HEK293 (cell line): Measurements from ENCODE around the gene TMEM100.

ENCODE experiments used
- GLIS2 ChIP-seq: fragments of 450-650 bp; formaldehyde crosslinking; IDR thresholded peaks from 2 replicates; pipeline ENCODE4 v1.5.1; 2016; ENCODE audit warnings: missing biosample characterization, missing genetic modification characterization
- KLF1 ChIP-seq: fragments of 450-650 bp; formaldehyde crosslinking; IDR thresholded peaks from 2 replicates; pipeline ENCODE4 v1.5.1; 2016; ENCODE audit warnings: missing biosample characterization, missing genetic modification characterization
- KLF10 ChIP-seq: fragments of 450-650 bp; IDR thresholded peaks from 2 replicates; pipeline ENCODE4 v1.5.1; 2018; ENCODE audit warnings: missing biosample characterization, mild to moderate bottlenecking, missing genetic modification characterization
- KLF16 ChIP-seq: fragments of 450-650 bp; formaldehyde crosslinking; IDR thresholded peaks from 2 replicates; pipeline ENCODE4 v1.5.1; 2017; ENCODE audit warnings: missing biosample characterization, missing genetic modification characterization
- KLF8 ChIP-seq: fragments of 450-650 bp; formaldehyde crosslinking; IDR thresholded peaks from 2 replicates; pipeline ENCODE4 v1.5.1; 2016; ENCODE audit warnings: missing biosample characterization, missing genetic modification characterization
- KLF9 ChIP-seq: fragments of 450-650 bp; formaldehyde crosslinking; IDR thresholded peaks from 2 replicates; pipeline ENCODE4 v1.5.1; 2016; ENCODE audit warnings: missing biosample characterization, missing genetic modification characterization, low read depth
- SP3 ChIP-seq: fragments of 450-650 bp; formaldehyde crosslinking; IDR thresholded peaks from 2 replicates; pipeline ENCODE4 v1.5.1; 2016; ENCODE audit warnings: missing biosample characterization, missing genetic modification characterization
- ZBTB17 ChIP-seq: fragments of 450-650 bp; formaldehyde crosslinking; IDR thresholded peaks from 2 replicates; pipeline ENCODE4 v1.5.1; 2016; ENCODE audit warnings: missing biosample characterization, missing genetic modification characterization
- ZBTB20 ChIP-seq: fragments of 450-650 bp; formaldehyde crosslinking; IDR thresholded peaks from 2 replicates; pipeline ENCODE4 v1.5.1; 2016; ENCODE audit warnings: missing biosample characterization, missing genetic modification characterization
- ZBTB48 ChIP-seq: fragments of 450-650 bp; formaldehyde crosslinking; IDR thresholded peaks from 2 replicates; pipeline ENCODE4 v1.5.1; 2016; ENCODE audit warnings: missing biosample characterization, missing genetic modification characterization
- ZBTB7A ChIP-seq: fragments of 450-650 bp; formaldehyde crosslinking; IDR thresholded peaks from 2 replicates; pipeline ENCODE4 v1.5.1; 2016; ENCODE audit warnings: low read depth, missing biosample characterization, missing genetic modification characterization
- ZIC2 ChIP-seq: fragments of 450-650 bp; formaldehyde crosslinking; IDR thresholded peaks from 2 replicates; pipeline ENCODE4 v1.5.1; 2016; ENCODE audit warnings: missing biosample characterization, missing genetic modification characterization
- ZNF112 ChIP-seq: fragments of 450-650 bp; formaldehyde crosslinking; IDR thresholded peaks from 2 replicates; pipeline ENCODE4 v1.5.0; 2017; ENCODE audit warnings: missing biosample characterization, missing genetic modification characterization
- ZNF2 ChIP-seq: fragments of 450-650 bp; formaldehyde crosslinking; IDR thresholded peaks from 2 replicates; pipeline ENCODE4 v1.5.1; 2016; ENCODE audit warnings: missing biosample characterization, missing genetic modification characterization
- ZNF24 ChIP-seq: fragments of 450-650 bp; formaldehyde crosslinking; IDR thresholded peaks from 2 replicates; pipeline ENCODE4 v1.5.1; 2016; ENCODE audit warnings: missing biosample characterization, missing genetic modification characterization
- ZNF366 ChIP-seq: fragments of 450-650 bp; formaldehyde crosslinking; conservative IDR thresholded peaks from 2 replicates; pipeline ENCODE4 v1.5.1; 2016; ENCODE audit warnings: missing biosample characterization, missing genetic modification characterization
- ZNF394 ChIP-seq: fragments of 450-650 bp; formaldehyde crosslinking; IDR thresholded peaks from 2 replicates; pipeline ENCODE4 v1.5.1; 2016; ENCODE audit warnings: missing biosample characterization, missing genetic modification characterization, mild to moderate bottlenecking, moderate library complexity, borderline replicate concordance
- ZNF473 ChIP-seq: fragments of 450-650 bp; formaldehyde crosslinking; IDR thresholded peaks from 2 replicates; pipeline ENCODE4 v1.5.1; 2017; ENCODE audit warnings: missing biosample characterization, missing genetic modification characterization
- ZNF747 ChIP-seq: fragments of 450-650 bp; formaldehyde crosslinking; IDR thresholded peaks from 2 replicates; pipeline ENCODE4 v1.5.1; 2016; ENCODE audit warnings: missing biosample characterization, missing genetic modification characterization
- ZNF768 ChIP-seq: fragments of 450-650 bp; formaldehyde crosslinking; IDR thresholded peaks from 2 replicates; pipeline ENCODE4 v1.5.1; 2018; ENCODE audit warnings: missing biosample characterization, mild to moderate bottlenecking, missing genetic modification characterization
- ZNF791 ChIP-seq: fragments of 450-650 bp; formaldehyde crosslinking; IDR thresholded peaks from 2 replicates; pipeline ENCODE4 v1.5.1; 2016; ENCODE audit warnings: missing biosample characterization, missing genetic modification characterization
- ZNF843 ChIP-seq: fragments of 450-650 bp; formaldehyde crosslinking; IDR thresholded peaks from 2 replicates; pipeline ENCODE4 v1.5.1; 2016; ENCODE audit warnings: missing biosample characterization, missing genetic modification characterization
- ZSCAN30 ChIP-seq: fragments of 450-650 bp; IDR thresholded peaks from 2 replicates; pipeline ENCODE4 v1.5.1; 2018; ENCODE audit warnings: missing biosample characterization, mild to moderate bottlenecking, missing genetic modification characterization, moderate library complexity
- TF ChIP-seq, protein P1 (sequence below): fragments of 450-650 bp; formaldehyde crosslinking; IDR thresholded peaks from 2 replicates; pipeline ENCODE4 v1.5.1; 2017; ENCODE audit warnings: missing biosample characterization, missing genetic modification characterization
- TF ChIP-seq, protein P2 (sequence below): fragments of 450-650 bp; formaldehyde crosslinking; IDR thresholded peaks from 2 replicates; pipeline ENCODE4 v1.5.1; 2016; ENCODE audit warnings: missing biosample characterization, missing genetic modification characterization
- TF ChIP-seq, protein P3 (sequence below): fragments of 450-650 bp; formaldehyde crosslinking; conservative IDR thresholded peaks from 2 replicates; pipeline ENCODE4 v1.5.1; 2016; ENCODE audit warnings: low read depth, missing biosample characterization, missing genetic modification characterization
- TF ChIP-seq, protein P4 (sequence below): fragments of 450-650 bp; formaldehyde crosslinking; IDR thresholded peaks from 2 replicates; pipeline ENCODE4 v1.5.1; 2016; ENCODE audit warnings: missing biosample characterization, missing genetic modification characterization
- TF ChIP-seq, protein P5 (sequence below): fragments of 450-650 bp; formaldehyde crosslinking; optimal IDR thresholded peaks from 2 replicates; pipeline ENCODE3; 2016; ENCODE audit warnings: missing biosample characterization, mild to moderate bottlenecking, missing genetic modification characterization

TMEM100 gene

DNA sequence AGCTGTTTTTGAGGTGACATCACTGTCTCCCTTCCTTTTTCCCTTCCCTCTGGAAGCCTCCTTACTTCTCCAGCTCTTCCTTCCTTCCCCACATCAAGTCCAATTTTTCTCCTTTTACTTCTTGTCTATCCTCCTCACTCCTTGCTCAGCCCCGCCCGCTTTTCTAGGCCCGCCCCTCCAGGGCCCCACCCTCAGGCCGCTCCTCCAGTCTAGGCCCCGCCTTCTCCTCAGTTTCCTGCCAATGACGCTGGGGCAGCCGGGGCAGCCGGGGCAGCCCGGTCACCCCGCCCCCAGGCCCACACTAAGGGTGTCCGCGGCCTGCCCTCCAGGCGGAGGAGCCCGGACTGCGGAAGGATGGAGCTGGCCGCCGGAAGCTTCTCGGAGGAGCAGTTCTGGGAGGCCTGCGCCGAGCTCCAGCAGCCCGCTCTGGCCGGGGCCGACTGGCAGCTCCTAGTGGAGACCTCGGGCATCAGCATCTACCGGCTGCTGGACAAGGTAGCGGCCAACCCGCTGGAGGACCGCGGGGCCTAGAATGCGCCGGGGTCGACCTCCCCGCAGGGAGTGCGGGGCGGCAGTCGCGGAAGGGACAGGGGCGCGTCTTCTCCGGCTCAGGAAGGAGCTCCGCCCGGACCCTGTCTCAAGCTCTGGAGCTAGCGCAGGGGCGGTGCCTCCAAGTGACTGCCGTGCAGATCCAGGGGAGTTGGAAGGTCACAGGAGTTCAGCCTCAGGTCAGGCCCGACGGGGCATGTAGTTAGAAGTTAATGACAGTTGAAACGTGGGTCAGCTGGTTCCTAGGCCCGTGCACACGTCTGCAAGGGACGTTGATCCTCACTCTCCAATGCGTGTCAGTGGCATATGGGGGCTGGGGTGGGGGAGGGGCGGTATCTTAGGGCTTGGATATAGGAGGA is 28.3 kb upstream of the TMEM100 start, which contains the start of gene PCTP (continued):
- TF ChIP-seq ZNF791 (tag by site-specific recombination) (no peak), ZSCAN30 (tag by site-specific recombination) (peak; percentile 56; the same call in 1 of the 2 replicates), KLF1 (tag by site-specific recombination) (peak; percentile 62), ZNF112 (tag by site-specific recombination) (no peak), ZBTB20 (tag by site-specific recombination) (peak; percentile 69; the same call in 1 of the 2 replicates), ZNF747 (tag by site-specific recombination) (no peak), KLF9 (tag by site-specific recombination) (peak; percentile 79), KLF10 (peak; percentile 48; the same call in 1 of the 2 replicates), KLF8 (peak; percentile 75; the same call in 1 of the 2 replicates), ZNF843 (0 out of 2 replicates have a peak, but pooled peaks have one; percentile 22), ZNF2 (tag by site-specific recombination) (0 out of 2 replicates have a peak, but pooled peaks have one; percentile 25), ZNF394 (tag by site-specific recombination) (peak; percentile 47; the same call in 1 of the 2 replicates), GLIS2 (tag by site-specific recombination) (peak; percentile 91), ZNF24 (tag by site-specific recombination) (0 out of 2 replicates have a peak, but pooled peaks have one; percentile 33), KLF16 (tag by site-specific recombination) (peak; percentile 77; the same call in 1 of the 2 replicates), ZNF366 (tag by site-specific recombination) (peak; percentile 89), ZBTB48 (tag by site-specific recombination) (peak; percentile 35; the same call in 1 of the 2 replicates), ZIC2 (tag by site-specific recombination) (peak; percentile 55; the same call in 1 of the 2 replicates), SP3 (tag by site-specific recombination) (peak; percentile 93), ZNF768 (no peak), ZBTB17 (tag by site-specific recombination) (peak; percentile 62), ZBTB7A (0 out of 2 replicates have a peak, but pooled peaks have one; percentile 13), ZNF473 (no peak)
- TF ChIP-seq, protein P1, sequence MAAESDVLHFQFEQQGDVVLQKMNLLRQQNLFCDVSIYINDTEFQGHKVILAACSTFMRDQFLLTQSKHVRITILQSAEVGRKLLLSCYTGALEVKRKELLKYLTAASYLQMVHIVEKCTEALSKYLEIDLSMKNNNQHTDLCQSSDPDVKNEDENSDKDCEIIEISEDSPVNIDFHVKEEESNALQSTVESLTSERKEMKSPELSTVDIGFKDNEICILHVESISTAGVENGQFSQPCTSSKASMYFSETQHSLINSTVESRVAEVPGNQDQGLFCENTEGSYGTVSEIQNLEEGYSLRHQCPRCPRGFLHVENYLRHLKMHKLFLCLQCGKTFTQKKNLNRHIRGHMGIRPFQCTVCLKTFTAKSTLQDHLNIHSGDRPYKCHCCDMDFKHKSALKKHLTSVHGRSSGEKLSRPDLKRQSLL (tag by site-specific recombination), result peak; percentile 81
- TF ChIP-seq, protein P2, sequence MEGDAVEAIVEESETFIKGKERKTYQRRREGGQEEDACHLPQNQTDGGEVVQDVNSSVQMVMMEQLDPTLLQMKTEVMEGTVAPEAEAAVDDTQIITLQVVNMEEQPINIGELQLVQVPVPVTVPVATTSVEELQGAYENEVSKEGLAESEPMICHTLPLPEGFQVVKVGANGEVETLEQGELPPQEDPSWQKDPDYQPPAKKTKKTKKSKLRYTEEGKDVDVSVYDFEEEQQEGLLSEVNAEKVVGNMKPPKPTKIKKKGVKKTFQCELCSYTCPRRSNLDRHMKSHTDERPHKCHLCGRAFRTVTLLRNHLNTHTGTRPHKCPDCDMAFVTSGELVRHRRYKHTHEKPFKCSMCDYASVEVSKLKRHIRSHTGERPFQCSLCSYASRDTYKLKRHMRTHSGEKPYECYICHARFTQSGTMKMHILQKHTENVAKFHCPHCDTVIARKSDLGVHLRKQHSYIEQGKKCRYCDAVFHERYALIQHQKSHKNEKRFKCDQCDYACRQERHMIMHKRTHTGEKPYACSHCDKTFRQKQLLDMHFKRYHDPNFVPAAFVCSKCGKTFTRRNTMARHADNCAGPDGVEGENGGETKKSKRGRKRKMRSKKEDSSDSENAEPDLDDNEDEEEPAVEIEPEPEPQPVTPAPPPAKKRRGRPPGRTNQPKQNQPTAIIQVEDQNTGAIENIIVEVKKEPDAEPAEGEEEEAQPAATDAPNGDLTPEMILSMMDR (tag by site-specific recombination), result peak; percentile 54
- TF ChIP-seq, protein P3, sequence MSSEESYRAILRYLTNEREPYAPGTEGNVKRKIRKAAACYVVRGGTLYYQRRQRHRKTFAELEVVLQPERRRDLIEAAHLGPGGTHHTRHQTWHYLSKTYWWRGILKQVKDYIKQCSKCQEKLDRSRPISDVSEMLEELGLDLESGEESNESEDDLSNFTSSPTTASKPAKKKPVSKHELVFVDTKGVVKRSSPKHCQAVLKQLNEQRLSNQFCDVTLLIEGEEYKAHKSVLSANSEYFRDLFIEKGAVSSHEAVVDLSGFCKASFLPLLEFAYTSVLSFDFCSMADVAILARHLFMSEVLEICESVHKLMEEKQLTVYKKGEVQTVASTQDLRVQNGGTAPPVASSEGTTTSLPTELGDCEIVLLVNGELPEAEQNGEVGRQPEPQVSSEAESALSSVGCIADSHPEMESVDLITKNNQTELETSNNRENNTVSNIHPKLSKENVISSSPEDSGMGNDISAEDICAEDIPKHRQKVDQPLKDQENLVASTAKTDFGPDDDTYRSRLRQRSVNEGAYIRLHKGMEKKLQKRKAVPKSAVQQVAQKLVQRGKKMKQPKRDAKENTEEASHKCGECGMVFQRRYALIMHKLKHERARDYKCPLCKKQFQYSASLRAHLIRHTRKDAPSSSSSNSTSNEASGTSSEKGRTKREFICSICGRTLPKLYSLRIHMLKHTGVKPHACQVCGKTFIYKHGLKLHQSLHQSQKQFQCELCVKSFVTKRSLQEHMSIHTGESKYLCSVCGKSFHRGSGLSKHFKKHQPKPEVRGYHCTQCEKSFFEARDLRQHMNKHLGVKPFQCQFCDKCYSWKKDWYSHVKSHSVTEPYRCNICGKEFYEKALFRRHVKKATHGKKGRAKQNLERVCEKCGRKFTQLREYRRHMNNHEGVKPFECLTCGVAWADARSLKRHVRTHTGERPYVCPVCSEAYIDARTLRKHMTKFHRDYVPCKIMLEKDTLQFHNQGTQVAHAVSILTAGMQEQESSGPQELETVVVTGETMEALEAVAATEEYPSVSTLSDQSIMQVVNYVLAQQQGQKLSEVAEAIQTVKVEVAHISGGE (tag by site-specific recombination), result peak; percentile 94
- TF ChIP-seq, protein P4, sequence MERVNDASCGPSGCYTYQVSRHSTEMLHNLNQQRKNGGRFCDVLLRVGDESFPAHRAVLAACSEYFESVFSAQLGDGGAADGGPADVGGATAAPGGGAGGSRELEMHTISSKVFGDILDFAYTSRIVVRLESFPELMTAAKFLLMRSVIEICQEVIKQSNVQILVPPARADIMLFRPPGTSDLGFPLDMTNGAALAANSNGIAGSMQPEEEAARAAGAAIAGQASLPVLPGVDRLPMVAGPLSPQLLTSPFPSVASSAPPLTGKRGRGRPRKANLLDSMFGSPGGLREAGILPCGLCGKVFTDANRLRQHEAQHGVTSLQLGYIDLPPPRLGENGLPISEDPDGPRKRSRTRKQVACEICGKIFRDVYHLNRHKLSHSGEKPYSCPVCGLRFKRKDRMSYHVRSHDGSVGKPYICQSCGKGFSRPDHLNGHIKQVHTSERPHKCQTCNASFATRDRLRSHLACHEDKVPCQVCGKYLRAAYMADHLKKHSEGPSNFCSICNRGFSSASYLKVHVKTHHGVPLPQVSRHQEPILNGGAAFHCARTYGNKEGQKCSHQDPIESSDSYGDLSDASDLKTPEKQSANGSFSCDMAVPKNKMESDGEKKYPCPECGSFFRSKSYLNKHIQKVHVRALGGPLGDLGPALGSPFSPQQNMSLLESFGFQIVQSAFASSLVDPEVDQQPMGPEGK (tag by site-specific recombination), result peak; percentile 96
- TF ChIP-seq, protein P5, sequence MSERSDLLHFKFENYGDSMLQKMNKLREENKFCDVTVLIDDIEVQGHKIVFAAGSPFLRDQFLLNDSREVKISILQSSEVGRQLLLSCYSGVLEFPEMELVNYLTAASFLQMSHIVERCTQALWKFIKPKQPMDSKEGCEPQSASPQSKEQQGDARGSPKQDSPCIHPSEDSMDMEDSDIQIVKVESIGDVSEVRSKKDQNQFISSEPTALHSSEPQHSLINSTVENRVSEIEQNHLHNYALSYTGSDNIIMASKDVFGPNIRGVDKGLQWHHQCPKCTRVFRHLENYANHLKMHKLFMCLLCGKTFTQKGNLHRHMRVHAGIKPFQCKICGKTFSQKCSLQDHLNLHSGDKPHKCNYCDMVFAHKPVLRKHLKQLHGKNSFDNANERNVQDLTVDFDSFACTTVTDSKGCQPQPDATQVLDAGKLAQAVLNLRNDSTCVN (tag by site-specific recombination), result peak; percentile 41
- TF ChIP-seq, all 188 proteins: peak for 46
